ENCODE data around the gene ACAT2.
"Not testable (repeated sequence)": the region's sequence is repeated elsewhere in the genome, so short reads cannot be mapped to it uniquely, and the experiment has no call there.

Gene ACAT2

DNA sequence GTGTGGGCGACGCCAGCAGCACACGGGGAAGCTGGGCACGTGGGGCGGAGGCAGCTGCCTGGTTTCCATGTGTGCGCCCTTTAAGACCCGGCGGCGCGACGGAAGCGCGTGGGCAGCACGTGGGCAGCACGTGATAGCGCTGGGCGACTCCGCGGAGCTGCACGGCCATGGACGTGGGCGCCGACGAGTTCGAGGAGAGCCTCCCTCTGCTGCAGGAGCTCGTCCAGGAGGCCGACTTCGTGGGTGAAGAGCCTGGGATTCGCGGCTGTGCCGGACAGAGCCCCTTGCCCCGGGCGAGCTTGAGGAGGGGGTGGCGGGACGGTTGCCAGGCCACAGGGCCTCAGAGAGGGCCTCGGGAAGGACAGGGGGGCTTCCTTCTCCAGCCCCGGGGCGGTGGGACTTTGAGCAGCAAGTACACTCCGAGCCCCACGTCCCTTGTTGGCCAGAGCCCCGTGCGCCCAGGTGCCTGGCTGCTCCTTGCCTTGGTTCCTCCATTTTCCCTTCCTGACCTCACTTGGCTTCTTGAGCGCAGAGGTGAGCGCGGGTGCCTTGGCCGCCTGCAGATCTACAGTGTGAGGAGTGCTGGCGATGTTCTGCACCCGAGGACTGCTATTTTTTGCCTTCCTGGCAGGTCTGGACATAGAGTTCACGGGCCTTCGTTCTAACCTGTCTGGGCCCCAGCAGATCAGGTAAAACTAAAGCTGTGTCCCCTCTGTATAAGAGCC is 38.5 kb downstream of the ACAT2 start, which contains the start of gene PNLDC1:
TSS of gene PNLDC1 (plus strand) at position 136 of the 725 bp plus-strand sequence. CDS start at position 168, 32 bp downstream.
- H3K4me3 ChIP-seq (ENCODE audit: low read depth, low read length), result no peak within 1 kb of the TSS
- peaks cover 40% of the 10 kb centered on the region for H3K36me3 ChIP-seq (ENCODE audit: control insufficient read depth, insufficient read depth, low read length)
- H3K27me3 ChIP-seq (ENCODE audit: control insufficient read depth, insufficient read depth, low read length), result no peaks in the 10 kb centered on the region

DNA sequence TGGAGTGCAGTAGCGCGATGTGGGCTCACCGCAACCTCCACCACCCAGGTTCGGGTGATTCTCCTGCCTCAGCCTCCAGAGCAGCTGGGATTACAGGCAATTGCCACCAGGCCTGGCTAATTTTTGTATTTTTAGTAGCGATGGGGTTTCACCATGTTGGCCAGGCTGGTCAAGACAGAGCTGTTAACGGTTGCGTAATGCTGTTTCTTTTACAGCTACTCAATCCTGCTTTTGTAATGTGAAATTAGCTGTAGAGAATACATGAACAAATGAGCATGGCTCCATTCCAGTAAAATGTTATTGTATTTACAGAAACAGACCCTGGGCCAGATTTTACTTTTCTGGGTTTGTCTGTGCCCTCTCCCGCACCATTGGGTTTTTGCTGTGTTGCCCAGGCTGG is 40.1 kb downstream of the ACAT2 start:
- H3K4me3 ChIP-seq (ENCODE audit: low read depth, low read length), result no peak overlapping the region
- no peak overlapping the region for H3K9ac ChIP-seq (ENCODE audit: low read length)
- H3K36me3 ChIP-seq (ENCODE audit: control insufficient read depth, insufficient read depth, low read length), result peaks cover 28% of the 10 kb centered on the region
- H3K27ac ChIP-seq (ENCODE audit: low read depth, low read length), result no peak overlapping the region
- H3K27me3 ChIP-seq (ENCODE audit: control insufficient read depth, insufficient read depth, low read length), result no peaks in the 10 kb centered on the region
- H3K4me1 ChIP-seq (ENCODE audit: control insufficient read depth, insufficient read depth, low read length), result no peaks in the 10 kb centered on the region
- no peaks in the 10 kb centered on the region for H3K9me3 ChIP-seq (ENCODE audit: control insufficient read depth, insufficient read depth, low read depth, low read length)

More for the DNA sequence above, 38.5 kb downstream of the ACAT2 start, which contains the start of gene PNLDC1:
- H3K4me1 ChIP-seq (ENCODE audit: control insufficient read depth, insufficient read depth, low read length), result no peaks in the 10 kb centered on the region
- no peak within 1 kb of the TSS for H3K9ac ChIP-seq (ENCODE audit: low read length)
- no peak within 1 kb of the TSS for H3K27ac ChIP-seq (ENCODE audit: low read depth, low read length)
- no peaks in the 10 kb centered on the region for H3K9me3 ChIP-seq (ENCODE audit: control insufficient read depth, insufficient read depth, low read depth, low read length)

DNA sequence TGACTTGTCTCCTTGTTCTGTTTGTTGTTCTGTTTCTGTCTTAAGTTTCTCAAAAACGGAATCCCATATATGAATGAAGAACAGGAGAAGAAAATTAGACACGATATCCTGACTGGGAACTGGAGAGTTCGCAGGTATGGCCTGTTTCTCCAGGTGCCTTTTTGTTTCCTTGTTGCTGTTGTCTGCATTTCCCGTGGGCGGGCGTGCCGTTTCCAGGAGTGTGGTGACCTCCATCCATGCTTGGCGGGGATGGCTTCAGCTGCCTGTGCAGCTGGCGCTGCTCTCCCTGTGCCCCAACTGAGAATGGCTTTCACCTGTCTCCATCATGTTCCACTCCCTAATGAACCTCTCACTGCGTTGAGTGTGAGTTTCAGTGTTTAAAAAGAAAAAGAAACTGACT is 42.7 kb downstream of the ACAT2 start:
- no peak overlapping the region for H3K4me3 ChIP-seq (ENCODE audit: low read depth, low read length)
- H3K4me1 ChIP-seq (ENCODE audit: control insufficient read depth, insufficient read depth, low read length), result no peaks in the 10 kb centered on the region; the same call in 1 of the 2 replicates
- H3K36me3 ChIP-seq (ENCODE audit: control insufficient read depth, insufficient read depth, low read length), result peaks cover 4% of the 10 kb centered on the region; the same call in 1 of the 2 replicates
- H3K9me3 ChIP-seq (ENCODE audit: control insufficient read depth, insufficient read depth, low read depth, low read length), result no peaks in the 10 kb centered on the region
- no peak overlapping the region for H3K27ac ChIP-seq (ENCODE audit: low read depth, low read length)
- no peaks in the 10 kb centered on the region for H3K27me3 ChIP-seq (ENCODE audit: control insufficient read depth, insufficient read depth, low read length)
- H3K9ac ChIP-seq (ENCODE audit: low read length), result no peak overlapping the region

DNA sequence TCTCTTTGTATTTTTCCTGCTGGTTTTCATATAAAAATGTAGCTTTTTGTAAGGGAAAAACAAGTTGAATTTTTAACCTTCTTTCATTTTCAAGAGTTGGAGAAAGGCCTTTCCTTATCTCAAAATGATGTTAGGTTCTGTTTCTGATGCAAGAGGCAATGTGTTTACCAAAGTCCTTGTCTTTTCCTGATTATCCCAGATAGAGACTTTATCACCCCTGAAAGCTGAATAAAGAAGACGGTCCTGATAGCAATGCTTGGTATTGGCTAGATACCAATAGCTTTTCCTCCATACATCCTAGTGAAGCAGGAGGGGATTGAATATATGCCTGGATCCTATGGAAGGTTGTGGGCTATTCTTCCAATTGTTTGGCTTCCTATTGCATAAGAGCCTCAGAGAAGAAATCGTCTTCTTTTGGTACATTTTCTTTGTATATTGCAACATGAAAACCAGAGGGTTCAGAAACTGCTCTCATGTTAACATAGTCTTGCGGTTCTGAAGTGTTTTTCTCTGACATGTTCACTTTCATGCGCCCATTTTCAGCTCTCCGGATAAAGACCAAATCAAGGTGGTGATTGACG is 43.7 kb downstream of the ACAT2 start:
- Histone ChIP-seq H3K9me3 (ENCODE audit: control insufficient read depth, insufficient read depth, low read depth, low read length) (no peaks in the 10 kb centered on the region), H3K36me3 (ENCODE audit: control insufficient read depth, insufficient read depth, low read length) (no peaks in the 10 kb centered on the region), H3K4me1 (ENCODE audit: control insufficient read depth, insufficient read depth, low read length) (no peaks in the 10 kb centered on the region; the same call in 1 of the 2 replicates), H3K27me3 (ENCODE audit: control insufficient read depth, insufficient read depth, low read length) (no peaks in the 10 kb centered on the region), H3K27ac (ENCODE audit: low read depth, low read length) (no peak overlapping the region), H3K9ac (ENCODE audit: low read length) (no peak overlapping the region), H3K4me3 (ENCODE audit: low read depth, low read length) (no peak overlapping the region)

DNA sequence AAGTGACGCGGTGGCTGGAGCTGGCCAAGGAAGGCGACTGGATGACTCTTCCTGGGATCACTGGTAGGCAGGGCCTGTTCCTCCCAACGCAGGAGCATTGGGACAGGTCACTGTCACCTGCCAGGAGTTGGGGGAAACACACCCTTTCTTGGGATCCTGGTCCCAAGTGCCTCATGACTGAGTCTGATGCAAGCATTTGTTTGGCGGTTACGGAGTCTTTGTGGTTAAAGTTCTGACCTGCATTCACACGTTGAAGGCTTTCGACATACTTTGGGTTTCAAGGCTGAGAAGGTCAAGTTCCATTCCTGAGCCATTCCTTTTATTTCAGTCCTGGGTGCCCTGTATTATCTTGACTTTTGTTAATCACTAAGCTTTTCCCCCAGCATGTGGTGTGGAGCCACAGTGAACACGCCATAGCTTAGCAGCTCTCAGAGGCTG is 44.2 kb downstream of the ACAT2 start:
- H3K36me3 ChIP-seq (ENCODE audit: control insufficient read depth, insufficient read depth, low read length), result no peaks in the 10 kb centered on the region
- H3K4me3 ChIP-seq (ENCODE audit: low read depth, low read length), result no peak overlapping the region
- no peaks in the 10 kb centered on the region for H3K9me3 ChIP-seq (ENCODE audit: control insufficient read depth, insufficient read depth, low read depth, low read length)
- no peaks in the 10 kb centered on the region; the same call in 1 of the 2 replicates for H3K4me1 ChIP-seq (ENCODE audit: control insufficient read depth, insufficient read depth, low read length)
- H3K27ac ChIP-seq (ENCODE audit: low read depth, low read length), result no peak overlapping the region
- H3K27me3 ChIP-seq (ENCODE audit: control insufficient read depth, insufficient read depth, low read length), result no peaks in the 10 kb centered on the region
- H3K9ac ChIP-seq (ENCODE audit: low read length), result no peak overlapping the region

DNA sequence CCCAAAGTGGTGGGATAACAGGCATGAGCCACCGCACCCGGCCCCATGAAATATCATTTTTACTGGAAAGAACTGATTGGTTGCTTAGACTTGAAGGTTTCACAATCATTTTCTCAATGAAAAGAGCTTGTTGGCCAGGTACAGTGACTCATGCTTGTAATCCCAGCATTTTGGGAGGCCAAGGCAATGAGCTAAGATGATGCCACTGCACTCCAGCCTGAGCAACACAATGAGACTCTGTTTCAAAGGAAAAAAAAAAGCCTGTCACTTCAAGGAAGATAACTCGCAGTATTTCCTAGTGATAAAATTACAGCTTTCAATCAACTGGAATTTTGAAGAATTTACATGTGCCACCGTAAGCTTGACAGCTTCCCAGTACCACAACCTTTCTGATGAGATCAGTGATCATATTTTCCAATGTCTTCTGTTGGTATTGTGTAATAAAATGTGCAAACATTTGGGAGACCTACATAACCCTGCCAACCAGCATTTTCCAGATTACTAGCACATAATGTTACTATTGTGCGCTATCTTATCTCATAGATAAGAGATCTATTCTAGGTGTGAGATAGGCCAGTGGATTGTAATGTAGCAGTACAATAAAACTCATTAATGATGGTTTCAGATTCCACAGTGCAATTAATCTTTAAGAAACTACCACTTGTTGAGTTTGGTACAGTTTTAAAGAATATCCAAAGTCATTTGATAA is 45.5 kb downstream of the ACAT2 start:
- Histone ChIP-seq H3K4me3 (ENCODE audit: low read depth, low read length) (no peak overlapping the region), H3K36me3 (ENCODE audit: control insufficient read depth, insufficient read depth, low read length) (no peaks in the 10 kb centered on the region), H3K27ac (ENCODE audit: low read depth, low read length) (no peak overlapping the region), H3K9me3 (ENCODE audit: control insufficient read depth, insufficient read depth, low read depth, low read length) (no peaks in the 10 kb centered on the region), H3K9ac (ENCODE audit: low read length) (no peak overlapping the region), H3K4me1 (ENCODE audit: control insufficient read depth, insufficient read depth, low read length) (no peaks in the 10 kb centered on the region; the same call in none of the 2 replicates), H3K27me3 (ENCODE audit: control insufficient read depth, insufficient read depth, low read length) (no peaks in the 10 kb centered on the region)

DNA sequence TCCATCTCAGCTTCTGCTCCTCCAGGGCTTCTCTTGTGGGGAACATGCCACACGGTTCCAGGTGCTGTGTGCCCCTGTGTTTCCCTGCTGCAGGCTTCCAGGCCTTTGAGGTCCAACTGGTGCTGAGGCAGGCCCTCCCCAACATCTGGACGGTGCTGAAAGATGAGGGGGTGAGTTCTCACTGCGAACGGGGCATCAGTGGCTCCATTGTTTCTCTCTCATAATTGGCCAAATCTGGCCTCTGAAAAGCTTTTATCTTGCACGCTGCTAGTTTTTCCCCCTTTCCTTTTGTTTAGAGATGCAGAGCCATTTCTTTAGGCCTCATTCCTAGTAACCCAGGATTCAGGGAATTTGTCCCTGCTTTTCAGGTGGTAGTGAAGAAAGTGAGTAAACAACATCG is 46.8 kb downstream of the ACAT2 start:
- Histone ChIP-seq H3K4me3 (ENCODE audit: low read depth, low read length) (no peak overlapping the region), H3K9me3 (ENCODE audit: control insufficient read depth, insufficient read depth, low read depth, low read length) (no peaks in the 10 kb centered on the region), H3K9ac (ENCODE audit: low read length) (no peak overlapping the region), H3K4me1 (ENCODE audit: control insufficient read depth, insufficient read depth, low read length) (no peaks in the 10 kb centered on the region; the same call in none of the 2 replicates), H3K36me3 (ENCODE audit: control insufficient read depth, insufficient read depth, low read length) (no peaks in the 10 kb centered on the region), H3K27me3 (ENCODE audit: control insufficient read depth, insufficient read depth, low read length) (no peaks in the 10 kb centered on the region), H3K27ac (ENCODE audit: low read depth, low read length) (no peak overlapping the region)

DNA sequence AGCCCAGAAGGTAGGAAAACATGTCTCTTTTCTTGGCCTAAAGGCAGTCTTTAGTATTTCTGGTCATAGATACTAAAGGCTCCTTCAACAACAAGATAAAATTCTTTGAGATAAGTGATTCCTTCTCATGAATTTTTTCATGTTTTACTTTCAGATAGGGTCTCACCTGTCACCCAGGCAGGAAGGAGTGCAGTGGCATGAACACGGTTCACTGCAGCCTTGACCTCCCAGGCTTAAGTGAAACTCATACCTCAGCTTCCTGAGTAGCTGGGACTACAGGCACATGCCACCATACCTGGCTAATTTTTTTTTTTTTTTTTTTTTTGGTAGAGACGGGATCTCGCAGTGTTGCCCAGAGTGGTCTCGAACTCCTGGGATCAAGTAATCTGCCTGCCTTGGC is 47.3 kb downstream of the ACAT2 start:
- Histone ChIP-seq H3K27ac (ENCODE audit: low read depth, low read length) (no peak overlapping the region), H3K27me3 (ENCODE audit: control insufficient read depth, insufficient read depth, low read length) (no peaks in the 10 kb centered on the region), H3K9ac (ENCODE audit: low read length) (no peak overlapping the region), H3K9me3 (ENCODE audit: control insufficient read depth, insufficient read depth, low read depth, low read length) (no peaks in the 10 kb centered on the region), H3K4me3 (ENCODE audit: low read depth, low read length) (no peak overlapping the region), H3K4me1 (ENCODE audit: control insufficient read depth, insufficient read depth, low read length) (no peaks in the 10 kb centered on the region; the same call in none of the 2 replicates), H3K36me3 (ENCODE audit: control insufficient read depth, insufficient read depth, low read length) (no peaks in the 10 kb centered on the region)

DNA sequence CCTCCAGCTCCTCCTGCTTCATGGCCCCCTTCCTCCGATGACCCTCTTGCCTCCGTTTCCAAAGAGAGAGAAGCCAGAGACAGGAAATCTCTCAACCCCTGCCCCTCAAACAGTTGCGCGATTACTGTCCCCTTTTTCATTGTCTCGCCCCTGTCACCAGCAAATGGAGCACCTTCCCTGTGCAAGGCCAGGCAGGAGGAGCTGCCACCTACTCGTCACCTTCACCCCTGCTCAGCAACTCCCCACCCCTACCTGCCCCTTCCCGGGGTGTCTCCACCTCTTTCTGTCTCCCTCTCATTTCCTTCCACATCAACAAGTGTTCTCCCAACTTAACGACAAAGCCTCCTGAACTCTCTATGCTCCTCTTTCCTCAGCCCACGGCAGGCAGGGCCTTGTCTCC is 51.9 kb downstream of the ACAT2 start:
- Histone ChIP-seq H3K4me1 (ENCODE audit: control insufficient read depth, insufficient read depth, low read length) (no peaks in the 10 kb centered on the region; the same call in 1 of the 2 replicates), H3K9ac (ENCODE audit: low read length) (no peak overlapping the region), H3K4me3 (ENCODE audit: low read depth, low read length) (no peak overlapping the region), H3K9me3 (ENCODE audit: control insufficient read depth, insufficient read depth, low read depth, low read length) (no peaks in the 10 kb centered on the region), H3K27ac (ENCODE audit: low read depth, low read length) (no peak overlapping the region), H3K36me3 (ENCODE audit: control insufficient read depth, insufficient read depth, low read length) (no peaks in the 10 kb centered on the region), H3K27me3 (ENCODE audit: control insufficient read depth, insufficient read depth, low read length) (no peaks in the 10 kb centered on the region)

DNA sequence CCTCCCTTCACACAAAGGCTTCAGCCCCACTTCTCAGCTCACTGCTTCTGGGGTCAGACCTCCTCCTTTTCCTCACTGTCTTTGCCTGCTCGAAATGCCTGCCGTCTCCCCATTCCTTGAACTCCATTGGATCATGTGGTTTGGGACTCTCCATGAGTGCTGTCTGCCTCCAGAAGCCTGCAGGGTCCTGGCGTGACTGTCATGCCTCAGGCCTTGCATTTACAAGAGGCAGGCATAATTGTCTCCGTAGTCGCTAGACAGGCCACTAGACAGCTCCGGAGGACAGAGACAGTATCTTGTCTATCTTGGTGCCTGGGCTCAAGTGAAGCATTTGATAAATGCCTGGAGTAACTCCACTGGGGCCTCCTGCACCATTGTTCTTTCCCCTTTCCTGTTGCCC is 53.6 kb downstream of the ACAT2 start:
- Histone ChIP-seq H3K27ac (ENCODE audit: low read depth, low read length) (no peak overlapping the region), H3K27me3 (ENCODE audit: control insufficient read depth, insufficient read depth, low read length) (no peaks in the 10 kb centered on the region)

DNA sequence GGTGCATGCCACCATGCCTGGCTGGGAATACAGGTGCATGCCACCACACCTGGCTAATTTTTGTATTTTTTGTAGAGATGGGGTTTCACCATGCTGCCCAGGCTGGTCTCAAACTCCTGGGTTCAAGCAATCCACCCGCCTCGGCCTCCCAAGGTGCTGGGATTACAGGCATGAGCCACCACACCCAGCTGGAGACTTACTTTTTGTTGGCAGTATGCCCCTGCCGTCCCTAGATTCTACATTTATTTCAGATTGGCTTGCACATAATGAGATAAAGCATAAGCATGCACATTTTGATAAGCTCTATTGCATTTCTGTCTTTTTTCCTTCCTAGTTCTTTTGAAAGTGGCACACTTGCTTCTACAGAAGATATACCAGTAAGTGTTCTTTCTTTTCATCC is 54.9 kb downstream of the ACAT2 start:
- not testable (repeated sequence) for H3K27ac ChIP-seq (ENCODE audit: low read depth, low read length); H3K4me3 ChIP-seq (ENCODE audit: low read depth, low read length); H3K36me3 ChIP-seq (ENCODE audit: control insufficient read depth, insufficient read depth, low read length); H3K27me3 ChIP-seq (ENCODE audit: control insufficient read depth, insufficient read depth, low read length); H3K9me3 ChIP-seq (ENCODE audit: control insufficient read depth, insufficient read depth, low read depth, low read length); H3K9ac ChIP-seq (ENCODE audit: low read length)
- H3K4me1 ChIP-seq (ENCODE audit: control insufficient read depth, insufficient read depth, low read length), result peaks cover 13% of the 10 kb centered on the region

More for the DNA sequence above, 53.6 kb downstream of the ACAT2 start:
- Histone ChIP-seq H3K4me1 (ENCODE audit: control insufficient read depth, insufficient read depth, low read length) (peaks cover 11% of the 10 kb centered on the region), H3K9ac (ENCODE audit: low read length) (no peak overlapping the region), H3K36me3 (ENCODE audit: control insufficient read depth, insufficient read depth, low read length) (no peaks in the 10 kb centered on the region), H3K9me3 (ENCODE audit: control insufficient read depth, insufficient read depth, low read depth, low read length) (no peaks in the 10 kb centered on the region), H3K4me3 (ENCODE audit: low read depth, low read length) (no peak overlapping the region)

Measured in HUES6 (cell line).